K562 (cell line): ENCODE results near the gene NCAM2. TPM values are rescaled to one million over a fixed set of nuclear protein-coding genes. Genes with fewer than 3 reads are reported as not detected.

Experiments used
- ADNP ChIP-seq: fragments of 200-800 bp; sonication (Bioruptor generic); IDR thresholded peaks from 2 replicates; pipeline ENCODE4 v1.6.1; 2016; ENCODE audit warnings: missing genetic modification characterization, missing compliant biosample characterization
- CHD4 ChIP-seq: fragments of 200-600 bp; sonication (generic); IDR thresholded peaks from 3 replicates; pipeline ENCODE4 v1.6.1; 2012; ENCODE audit warnings: low read depth, mild to moderate bottlenecking, mixed read lengths, low read length, inconsistent platforms; ENCODE audit not compliant: insufficient read depth, insufficient replicate concordance, poor library complexity, severe bottlenecking
- NR2F6 ChIP-seq: fragments of 450-650 bp; formaldehyde crosslinking; IDR thresholded peaks from 2 replicates; pipeline ENCODE4 v1.4.0; 2020; ENCODE audit warnings: mild to moderate bottlenecking
- STAG1 ChIP-seq: sonication (generic); formaldehyde crosslinking; IDR thresholded peaks from 2 replicates; pipeline ENCODE4 v1.5.0; 2020; ENCODE audit warnings: missing genetic modification reagents, borderline replicate concordance
- TCF7 ChIP-seq: sonication (generic); IDR thresholded peaks from 2 replicates; pipeline ENCODE4 v1.6.1; 2016; ENCODE audit warnings: antibody characterized with exemption, borderline replicate concordance
- THRAP3 ChIP-seq: fragments of 450-650 bp; IDR thresholded peaks from 2 replicates; pipeline ENCODE4 v1.6.1; 2016; ENCODE audit warnings: mild to moderate bottlenecking, inconsistent platforms, borderline replicate concordance
- TOE1 ChIP-seq, 2 experiments: fragments of 450-650 bp in 1 of 2; sonication (generic) in 1 of 2; formaldehyde crosslinking in 1 of 2; IDR thresholded peaks; 2 replicates each; pipeline versions ENCODE4 v1.7.1 to v1.8.0; 2016 to 2022; ENCODE audit warnings: borderline replicate concordance in 2 of 2, mild to moderate bottlenecking in 2 of 2, antibody characterized with exemption in 1 of 2, inconsistent platforms in 1 of 2, low read depth in 1 of 2, missing genetic modification reagents in 1 of 2, moderate library complexity in 1 of 2
- ZNF609 ChIP-seq: sonication (generic); formaldehyde crosslinking; IDR thresholded peaks from 2 replicates; pipeline ENCODE4 v1.8.1; 2023; ENCODE audit warnings: missing genetic modification reagents, mild to moderate bottlenecking, borderline replicate concordance
- polyA plus RNA-seq, 8 experiments: library from polyadenylated mRNA; depleted of rRNA in 4 of 8; stranded (reverse) in 5 of 8; unstranded in 3 of 8; fragments of >200 nt; fragmentation: Nextera tagmentation in 2 of 8; fragmentation: Illumina TruSeq in 1 of 8; extraction: Ambion mirVana in 2 of 8; extraction: Trizol in 1 of 8; gene quantifications; 2 replicates each; pipeline versions ENCODE4 v1.2.1 to v1.2.3, GENCODE V29; 2011 to 2014; ENCODE audit warnings: inconsistent platforms in 1 of 8, missing spikeins in 1 of 8
- total RNA-seq, 7 experiments: library from RNA; depleted of rRNA in 6 of 7; stranded (reverse); fragments of >200 nt in 6 of 7; fragmentation: Illumina TruSeq in 2 of 7; extraction: Trizol in 2 of 7; gene quantifications; 2 replicates each; pipeline versions ENCODE4 v1.2.1 to v1.2.3, GENCODE V29; 2011 to 2021; ENCODE audit warnings: low replicate concordance in 1 of 7
- TF ChIP-seq, protein P1 (sequence below): fragments of 250-450 bp; sonication (Bioruptor Pico); IDR thresholded peaks from 2 replicates; pipeline ENCODE4 v1.9.0; 2021; ENCODE audit warnings: mild to moderate bottlenecking
- TF ChIP-seq, protein P2 (sequence below): fragments of 450-650 bp; IDR thresholded peaks from 2 replicates; pipeline ENCODE4 v1.6.1; 2016; ENCODE audit warnings: antibody characterized with exemption

The NCAM2 gene
- total and polyA plus RNA-seq, 9 of the 15 experiments (the other 6 are each of a cell fraction or from before 2014, with no cell fraction given): 14.0 to 58.2 (median 27.8) TPM

DNA sequence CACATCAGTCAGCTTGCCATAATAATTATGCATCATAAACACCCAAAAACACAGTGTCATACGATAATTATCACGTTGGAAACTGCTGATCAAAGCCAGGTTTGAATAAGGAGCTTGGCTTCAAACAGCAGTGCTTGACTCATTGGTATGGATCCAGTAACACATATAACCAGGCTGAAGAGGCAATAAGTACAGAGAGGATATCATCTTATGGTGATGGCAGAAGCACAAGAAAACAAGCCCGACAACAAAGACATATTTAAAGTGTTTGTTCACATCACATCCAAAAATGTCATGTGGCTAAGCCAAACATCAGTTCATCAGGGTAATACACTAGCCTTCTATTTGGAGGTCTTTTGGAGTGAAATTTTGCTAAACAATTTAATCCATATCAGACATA, 389.7 kb downstream of the NCAM2 start (continued):
- TF ChIP-seq ZNF609 (CRISPR knock-in tag) (no peak), THRAP3 (no peak), TOE1 (IDR thresholded peaks at IDR 0.05; ENCODE audit: borderline replicate concordance) (no peak), TOE1 (CRISPR knock-in tag; IDR thresholded peaks at IDR 0.05; ENCODE audit: borderline replicate concordance, low read depth) (no peak), CHD4 (no peak), NR2F6 (CRISPR knock-in tag) (no peak), STAG1 (no peak), ADNP (no peak), TCF7 (no peak)
- TF ChIP-seq, protein P1, sequence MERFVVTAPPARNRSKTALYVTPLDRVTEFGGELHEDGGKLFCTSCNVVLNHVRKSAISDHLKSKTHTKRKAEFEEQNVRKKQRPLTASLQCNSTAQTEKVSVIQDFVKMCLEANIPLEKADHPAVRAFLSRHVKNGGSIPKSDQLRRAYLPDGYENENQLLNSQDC (CRISPR knock-in tag): no peak
- TF ChIP-seq, protein P2, sequence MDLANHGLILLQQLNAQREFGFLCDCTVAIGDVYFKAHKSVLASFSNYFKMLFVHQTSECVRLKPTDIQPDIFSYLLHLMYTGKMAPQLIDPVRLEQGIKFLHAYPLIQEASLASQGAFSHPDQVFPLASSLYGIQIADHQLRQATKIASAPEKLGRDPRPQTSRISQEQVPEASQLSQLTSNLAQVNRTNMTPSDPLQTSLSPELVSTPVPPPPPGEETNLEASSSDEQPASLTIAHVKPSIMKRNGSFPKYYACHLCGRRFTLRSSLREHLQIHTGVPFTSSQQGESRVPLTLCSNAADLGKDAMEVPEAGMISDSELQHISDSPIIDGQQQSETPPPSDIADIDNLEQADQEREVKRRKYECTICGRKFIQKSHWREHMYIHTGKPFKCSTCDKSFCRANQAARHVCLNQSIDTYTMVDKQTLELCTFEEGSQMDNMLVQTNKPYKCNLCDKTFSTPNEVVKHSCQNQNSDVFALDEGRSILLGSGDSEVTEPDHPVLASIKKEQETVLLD: no peak
